Peyer's patch (tissue), 4 donors: Measurements from ENCODE around the gene ECSIT.

Experiments
- POLR2A ChIP-seq, 2 donors: fragments of 450-650 bp; IDR thresholded peaks; one replicate each; pipeline ENCODE4 v1.5.1; 2017; ENCODE audit warnings: antibody characterized with exemption in 2 of 2, mild to moderate bottlenecking in 2 of 2, moderate library complexity in 2 of 2
- TF ChIP-seq, protein P1 (sequence below), 6 experiments: fragments of 450-650 bp in 4 of 6; fragments of 200-600 bp in 2 of 6; sonication (generic) in 1 of 6; IDR thresholded peaks; one replicate each; pipeline ENCODE4 v1.5.1; 2017 to 2019; ENCODE audit warnings: antibody characterized with exemption in 6 of 6, mild to moderate bottlenecking in 3 of 6, moderate library complexity in 1 of 6

DNA sequence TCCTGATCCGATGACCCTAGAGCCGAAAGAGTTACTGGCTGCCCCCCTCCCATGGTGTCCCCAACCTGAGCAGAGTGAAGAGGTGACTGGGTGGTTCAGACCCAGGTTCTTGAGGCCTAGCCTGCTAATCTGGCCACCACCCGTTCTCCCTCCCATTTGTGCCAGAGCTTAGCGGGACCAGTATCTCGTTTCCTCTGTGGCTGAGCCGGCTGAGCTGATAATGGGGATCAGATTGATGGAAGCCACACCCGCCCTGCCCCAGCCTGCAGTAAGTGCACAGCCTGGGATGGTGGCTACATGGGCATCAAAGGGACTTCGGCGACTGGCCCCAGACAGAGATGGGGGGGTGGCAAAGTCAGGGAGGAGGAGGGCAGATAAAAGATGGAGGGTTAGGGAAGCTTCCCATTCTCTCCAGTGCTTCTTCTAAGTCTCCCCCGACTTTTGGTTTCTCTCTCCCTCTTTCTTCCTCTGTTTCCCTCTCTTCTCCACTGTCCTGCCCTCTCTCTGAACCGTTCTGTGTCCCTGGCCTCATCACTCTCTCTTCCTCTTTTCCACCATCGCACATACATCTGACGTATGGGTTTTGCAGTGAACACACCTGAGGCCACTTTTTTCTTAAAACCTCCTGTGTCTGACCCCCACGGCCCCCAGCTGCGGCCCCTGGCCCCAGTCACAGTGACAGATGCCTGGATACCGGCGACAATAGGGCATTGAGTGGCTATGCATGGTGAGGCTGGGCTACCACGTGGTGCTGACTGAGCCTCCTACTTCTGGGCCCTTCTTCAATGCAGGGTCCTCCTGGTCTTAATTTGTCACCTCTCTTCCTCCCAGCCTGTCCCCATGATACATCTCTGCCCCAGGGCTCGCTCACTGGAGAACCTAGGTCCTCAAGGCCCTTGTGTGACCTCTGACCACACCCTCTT, 50.5 kb downstream of the ECSIT start:
- TF ChIP-seq, protein P1, sequence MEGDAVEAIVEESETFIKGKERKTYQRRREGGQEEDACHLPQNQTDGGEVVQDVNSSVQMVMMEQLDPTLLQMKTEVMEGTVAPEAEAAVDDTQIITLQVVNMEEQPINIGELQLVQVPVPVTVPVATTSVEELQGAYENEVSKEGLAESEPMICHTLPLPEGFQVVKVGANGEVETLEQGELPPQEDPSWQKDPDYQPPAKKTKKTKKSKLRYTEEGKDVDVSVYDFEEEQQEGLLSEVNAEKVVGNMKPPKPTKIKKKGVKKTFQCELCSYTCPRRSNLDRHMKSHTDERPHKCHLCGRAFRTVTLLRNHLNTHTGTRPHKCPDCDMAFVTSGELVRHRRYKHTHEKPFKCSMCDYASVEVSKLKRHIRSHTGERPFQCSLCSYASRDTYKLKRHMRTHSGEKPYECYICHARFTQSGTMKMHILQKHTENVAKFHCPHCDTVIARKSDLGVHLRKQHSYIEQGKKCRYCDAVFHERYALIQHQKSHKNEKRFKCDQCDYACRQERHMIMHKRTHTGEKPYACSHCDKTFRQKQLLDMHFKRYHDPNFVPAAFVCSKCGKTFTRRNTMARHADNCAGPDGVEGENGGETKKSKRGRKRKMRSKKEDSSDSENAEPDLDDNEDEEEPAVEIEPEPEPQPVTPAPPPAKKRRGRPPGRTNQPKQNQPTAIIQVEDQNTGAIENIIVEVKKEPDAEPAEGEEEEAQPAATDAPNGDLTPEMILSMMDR (IDR thresholded peaks at IDR 0.05), result no peak
- TF ChIP-seq POLR2A (IDR thresholded peaks at IDR 0.05), result no peak
